Neural cell (in vitro differentiated cells): ENCODE measurements around the gene CCDC63.

Source experiments
- CTCF ChIP-seq: fragments of 450-650 bp; IDR thresholded peaks from 2 replicates; pipeline ENCODE4 v1.5.1; 2014; ENCODE audit warnings: antibody characterized with exemption, mild to moderate bottlenecking, moderate library complexity; ENCODE audit not compliant: poor library complexity, severe bottlenecking
- EZH2 ChIP-seq: fragments of 200-600, 300-800 bp; shearing (Covaris generic), sonication (generic); IDR thresholded peaks from 2 replicates; pipeline ENCODE4 v1.6.1; 2014; ENCODE audit warnings: antibody characterized with exemption, low read length, borderline replicate concordance, mild to moderate bottlenecking; ENCODE audit not compliant: insufficient read depth, poor library complexity, severe bottlenecking
- POLR2AphosphoS5 ChIP-seq: IDR thresholded peaks from 2 replicates; pipeline ENCODE4 v1.6.1; 2012
- RAD21 ChIP-seq: fragments of 450-650 bp; conservative IDR thresholded peaks from 2 replicates; pipeline ENCODE4 v1.6.1; 2014; ENCODE audit warnings: antibody characterized with exemption, mild to moderate bottlenecking, moderate library complexity

- no peak for TF ChIP-seq RAD21
- TF ChIP-seq CTCF: no peak
- no peak for TF ChIP-seq EZH2
- TF ChIP-seq POLR2AphosphoS5: no peak
Measured at GRCh38 chr12:110934093-110934852, 87.5 kb downstream of the CCDC63 start.
